H1 (cell line): Measurements from ENCODE around the gene TCERG1L. TPM values are rescaled to one million over a fixed set of nuclear protein-coding genes. Genes with fewer than 3 reads are reported as not detected.

ENCODE experiments used
- CTCF ChIA-PET: fragments of 300-600 bp; sonication (Branson Sonifier 250); formaldehyde crosslinking; loops from one replicate; lab custom pipeline; 2021; ENCODE audit not compliant: partially characterized antibody; lab: Charles Lee
- POLR2A ChIA-PET: fragments of 300-600 bp; sonication (Branson Sonifier 250); formaldehyde crosslinking; loops from one replicate; lab custom pipeline; 2021; ENCODE audit warnings: inconsistent platforms; ENCODE audit not compliant: partially characterized antibody; lab: Charles Lee
- DNase-seq, 2 experiments: peaks; one replicate each; pipeline versions ENCODE4 v3.0.0 to v3.0.0-alpha.2; 2010 to 2022; ENCODE audit warnings: low spot score in 2 of 2, low read depth in 1 of 2, mixed read lengths in 1 of 2
- FAIRE-seq: peaks from 2 replicates; lab custom pipeline; 2011; peaks lifted over from hg19 to GRCh38; lab: Jason Lieb, UNC
- H2AFZ ChIP-seq: 2 replicates; pipeline ENCODE4 v1.8.1; 2012; ENCODE audit warnings: low read length, inconsistent platforms
- H2AK5ac ChIP-seq: 2 replicates; pipeline ENCODE4 v1.6.1; 2013; ENCODE audit warnings: low read depth, low read length
- H2BK120ac ChIP-seq: replicated peaks from 2 replicates; pipeline ENCODE3; 2013; ENCODE audit warnings: low read depth, low read length, inconsistent platforms
- H2BK12ac ChIP-seq: 2 replicates; pipeline ENCODE4 v1.6.1; 2013; ENCODE audit warnings: low read depth, low read length
- H2BK15ac ChIP-seq: 2 replicates; pipeline ENCODE4 v1.6.1; 2013; ENCODE audit warnings: low read length
- H2BK20ac ChIP-seq: 2 replicates; pipeline ENCODE4 v1.6.1; 2013; ENCODE audit warnings: low read length
- H2BK5ac ChIP-seq: 2 replicates; pipeline ENCODE4 v1.6.1; 2013; ENCODE audit warnings: low read depth, low read length
- H3K14ac ChIP-seq: 2 replicates; pipeline ENCODE4 v1.6.1; 2013; ENCODE audit warnings: inconsistent platforms; ENCODE audit not compliant: insufficient read length
- H3K18ac ChIP-seq: 2 replicates; pipeline ENCODE4 v1.6.1; 2013; ENCODE audit warnings: low read length; ENCODE audit errors: extremely low read depth
- H3K23ac ChIP-seq: 2 replicates; pipeline ENCODE4 v1.6.1; 2013; ENCODE audit warnings: inconsistent platforms; ENCODE audit not compliant: insufficient read length
- H3K23me2 ChIP-seq: 2 replicates; pipeline ENCODE4 v1.6.1; 2013; ENCODE audit warnings: low read depth, low read length
- H3K27ac ChIP-seq: 2 replicates; pipeline ENCODE4 v1.6.1; 2011; ENCODE audit warnings: low read depth, low read length, inconsistent platforms
- H3K27me3 ChIP-seq, 4 experiments: replicated peaks in 1 of 4; 1 replicate in 1 of 4; 2 replicates in 3 of 4; pipeline versions ENCODE4 v1.6.1 to v1.8.1; 2011 to 2013; ENCODE audit warnings: low read length in 3 of 4, mild to moderate bottlenecking in 3 of 4, inconsistent platforms in 2 of 4, mixed read lengths in 2 of 4, moderate library complexity in 1 of 4; ENCODE audit not compliant: control insufficient read depth in 3 of 4, insufficient read depth in 3 of 4; ENCODE audit errors: extremely low read depth in 1 of 4
- H3K36me3 ChIP-seq, 4 experiments: 2 replicates each; pipeline versions ENCODE4 v1.6.1 to v1.8.1; 2011 to 2013; ENCODE audit warnings: mild to moderate bottlenecking in 4 of 4, low read length in 3 of 4, moderate library complexity in 2 of 4, control low read depth in 1 of 4, inconsistent platforms in 1 of 4; ENCODE audit not compliant: insufficient read depth in 4 of 4, control insufficient read depth in 2 of 4
- H3K4ac ChIP-seq: replicated peaks from 2 replicates; pipeline ENCODE3; 2013; ENCODE audit warnings: low read length, low read depth, mixed read lengths, inconsistent platforms; ENCODE audit not compliant: insufficient read length
- H3K4me1 ChIP-seq, 4 experiments: replicated peaks in 1 of 4; 1 replicate in 1 of 4; 2 replicates in 3 of 4; pipeline versions ENCODE4 v1.6.1 to v1.8.1; 2011 to 2013; ENCODE audit warnings: low read length in 3 of 4, inconsistent platforms in 2 of 4, mixed read lengths in 1 of 4; ENCODE audit not compliant: insufficient read depth in 4 of 4, control insufficient read depth in 3 of 4
- H3K4me2 ChIP-seq, 2 experiments: 2 replicates each; pipeline versions ENCODE4 v1.6.1 to v1.8.1; 2011 to 2013; ENCODE audit warnings: low read depth in 2 of 2, low read length in 2 of 2, control low read depth in 1 of 2, inconsistent platforms in 1 of 2, mild to moderate bottlenecking in 1 of 2; ENCODE audit not compliant: insufficient read depth in 1 of 2
- H3K4me3 ChIP-seq, 4 experiments: fragments of 200-600, 300-600 bp in 1 of 4; sonication (generic), shearing (Covaris generic), sonication (Bioruptor Twin) in 1 of 4; 2 replicates each; pipeline versions ENCODE4 v1.5.1 to v1.8.1; 2011 to 2016; ENCODE audit warnings: low read length in 4 of 4, low read depth in 3 of 4, control low read depth in 2 of 4, inconsistent platforms in 2 of 4, mild to moderate bottlenecking in 2 of 4, mixed read lengths in 1 of 4, moderate library complexity in 1 of 4; ENCODE audit not compliant: insufficient read depth in 2 of 4; ENCODE audit errors: extremely low read depth in 1 of 4
- H3K56ac ChIP-seq: replicated peaks from 2 replicates; pipeline ENCODE3; 2013; ENCODE audit warnings: low read depth, mild to moderate bottlenecking, mixed read lengths, low read length, inconsistent platforms; ENCODE audit not compliant: insufficient read length
- H3K79me1 ChIP-seq: 2 replicates; pipeline ENCODE4 v1.6.1; 2013; ENCODE audit warnings: low read depth, low read length, control low read depth
- H3K79me2 ChIP-seq, 2 experiments: 2 replicates each; pipeline versions ENCODE4 v1.6.1 to v1.8.1; 2012 to 2013; ENCODE audit warnings: low read length in 2 of 2, mild to moderate bottlenecking in 2 of 2, inconsistent platforms in 1 of 2; ENCODE audit not compliant: insufficient read depth in 2 of 2, control insufficient read depth in 1 of 2
- H3K9ac ChIP-seq, 4 experiments: replicated peaks in 1 of 4; 1 replicate in 1 of 4; 2 replicates in 3 of 4; pipeline versions ENCODE4 v1.6.1 to v1.8.1; 2011 to 2013; ENCODE audit warnings: low read depth in 3 of 4, low read length in 3 of 4, control low read depth in 2 of 4, mild to moderate bottlenecking in 2 of 4, moderate library complexity in 2 of 4, inconsistent platforms in 1 of 4; ENCODE audit errors: extremely low read depth in 1 of 4
- H3K9me3 ChIP-seq, 2 experiments: 2 replicates each; pipeline versions ENCODE4 v1.6.1 to v1.8.1; 2012 to 2013; ENCODE audit warnings: mild to moderate bottlenecking in 2 of 2, moderate library complexity in 2 of 2, control low read depth in 1 of 2, inconsistent platforms in 1 of 2, low read depth in 1 of 2, low read length in 1 of 2, mixed read lengths in 1 of 2; ENCODE audit not compliant: insufficient read depth in 2 of 2
- H4K20me1 ChIP-seq, 2 experiments: replicated peaks in 1 of 2; 2 replicates each; pipeline versions ENCODE3 to v1.8.1; 2011 to 2013; ENCODE audit warnings: inconsistent platforms in 2 of 2, low read length in 2 of 2, mild to moderate bottlenecking in 1 of 2; ENCODE audit not compliant: insufficient read depth in 2 of 2, control insufficient read depth in 1 of 2
- H4K5ac ChIP-seq: 2 replicates; pipeline ENCODE4 v1.6.1; 2013; ENCODE audit warnings: low read length, low read depth, mixed read lengths, inconsistent platforms; ENCODE audit not compliant: insufficient read length
- H4K8ac ChIP-seq: 2 replicates; pipeline ENCODE4 v1.8.0; 2013; ENCODE audit warnings: mild to moderate bottlenecking, moderate library complexity, low read length, inconsistent platforms; ENCODE audit not compliant: insufficient read depth; ENCODE audit errors: extremely low read depth
- H4K91ac ChIP-seq: replicated peaks from 2 replicates; pipeline ENCODE3; 2013; ENCODE audit warnings: low read length, mixed read lengths, inconsistent platforms; ENCODE audit not compliant: insufficient read length
- CTCF ChIP-seq, 3 experiments: IDR thresholded peaks; 1 replicate in 2 of 3; 2 replicates in 1 of 3; pipeline versions ENCODE4 v1.5.1 to v1.6.1; 2011; ENCODE audit warnings: low read length in 3 of 3, mild to moderate bottlenecking in 3 of 3, inconsistent platforms in 2 of 3, low read depth in 1 of 3, moderate library complexity in 1 of 3; ENCODE audit not compliant: insufficient read depth in 1 of 3; ENCODE audit errors: control extremely low read depth in 1 of 3
- RFX5 ChIP-seq: IDR thresholded peaks from 2 replicates; pipeline ENCODE4 v1.6.1; 2011; ENCODE audit warnings: low read depth, low read length, improper control_type of control experiment, borderline replicate concordance
- SIN3A ChIP-seq, 2 experiments: IDR thresholded peaks in 1 of 2; conservative IDR thresholded peaks in 1 of 2; 2 replicates each; pipeline ENCODE4 v1.6.1; 2011 to 2012; ENCODE audit warnings: low read length in 2 of 2, improper control_type of control experiment in 1 of 2, low read depth in 1 of 2, mild to moderate bottlenecking in 1 of 2
- TEAD4 ChIP-seq: IDR thresholded peaks from 2 replicates; pipeline ENCODE4 v1.6.1; 2012; ENCODE audit warnings: low read depth, low read length, inconsistent platforms, mixed read lengths
- WGBS, 2 experiments: shearing (Covaris generic) in 1 of 2; methylation state at CpG; one replicate each; pipeline versions ENCODE4 v1.1.6 to v1.1.7; 2013 to 2015; ENCODE audit warnings: low lambda C conversion rate in 2 of 2, mixed read lengths in 2 of 2, inconsistent platforms in 1 of 2, low coverage in 1 of 2, missing lambda C conversion rate in 1 of 2; ENCODE audit not compliant: insufficient replicate concordance in 2 of 2, insufficient coverage in 1 of 2, insufficient read length in 1 of 2; ENCODE audit errors: extremely low coverage in 1 of 2, missing lambda C conversion rate in 1 of 2; 5-methylcytosine and 5-hydroxymethylcytosine counted together
- polyA plus RNA-seq, 7 experiments: library from polyadenylated mRNA; depleted of rRNA in 3 of 7; stranded (reverse) in 5 of 7; unstranded in 2 of 7; fragments of >200 nt in 5 of 7; fragments of 200-250 nt in 2 of 7; gene quantifications; 1 replicate in 5 of 7; 2 replicates in 1 of 7; 4 replicates in 1 of 7; pipeline versions ENCODE4 v1.2.1 to v1.2.3, GENCODE V29; 2011 to 2013; ENCODE audit warnings: missing spikeins in 2 of 7, mixed read lengths in 2 of 7
- total RNA-seq: library from RNA; stranded (reverse); fragmentation: NEBNext Ultra II Directional; extraction: Animal tissue kit (Norgen Biotek cat#: 25700); gene quantifications from 2 replicates; pipeline ENCODE4 v1.2.1, GENCODE V29; 2021
- TF ChIP-seq, protein P1 (sequence below): IDR thresholded peaks from 2 replicates; pipeline ENCODE4 v1.6.1; 2011; ENCODE audit warnings: low read length, improper control_type of control experiment

The TCERG1L gene
- total and polyA plus RNA-seq, 2 of the 8 experiments (the other 6 are each of a cell fraction or from before 2014, with no cell fraction given), result 3.9 to 6.9 TPM

DNA sequence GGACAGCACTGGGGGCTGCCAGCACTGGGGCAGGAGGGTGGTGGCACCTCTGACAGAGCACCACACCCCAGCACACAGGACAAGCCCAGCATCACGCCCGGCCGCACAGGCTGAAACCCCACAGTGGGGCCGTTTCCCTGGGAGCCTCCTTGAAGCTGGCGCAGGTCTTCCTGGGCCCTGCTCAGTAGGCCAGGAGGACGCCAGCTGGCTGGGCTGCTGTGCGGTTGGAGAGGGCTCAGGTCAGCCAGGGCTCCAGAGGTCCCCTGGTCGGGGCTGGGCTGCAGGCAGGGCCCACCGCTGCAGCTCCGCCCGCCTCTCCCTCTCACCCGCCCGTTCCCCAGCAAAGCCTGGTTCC is 137.3 kb downstream of the TCERG1L start:
- Histone ChIP-seq H3K4me3 (no peak overlapping the region), H3K14ac (no peak overlapping the region), H3K27me3 (peaks cover 0 to 3% (median 0%) of the 10 kb centered on the region in 4 experiments; a peak in 1 of 7 replicates), H3K27ac (no peak overlapping the region; the same call in 1 of the 2 replicates), H3K56ac (no peak overlapping the region), H2BK120ac (no peak overlapping the region), H3K36me3 (no peaks in the 10 kb centered on the region), H3K4me1 (peaks cover 0 to 2% (median 0%) of the 10 kb centered on the region in 4 experiments; a peak in 1 of 7 replicates), H3K23me2 (no peaks in the 10 kb centered on the region), H3K79me2 (no peaks in the 10 kb centered on the region), H2BK20ac (no peak overlapping the region), H3K4me2 (no peak overlapping the region), H3K79me1 (no peaks in the 10 kb centered on the region), H3K9me3 (peaks cover 0 to 9% of the 10 kb centered on the region in 2 experiments; a peak in 1 of 4 replicates), H2BK5ac (no peak overlapping the region), H4K20me1 (peaks cover 0 to 5% of the 10 kb centered on the region in 2 experiments), H3K23ac (no peak overlapping the region), H2AK5ac (no peak overlapping the region), H2BK12ac (no peak overlapping the region), H4K91ac (no peak overlapping the region), H4K5ac (no peak overlapping the region), H2BK15ac (no peak overlapping the region), H3K4ac (no peak overlapping the region), H2AFZ (no peak overlapping the region), H3K18ac (no peak overlapping the region), H3K9ac (no peak overlapping the region), H4K8ac (peak overlapping the region; percentile 74)
- FAIRE-seq, result no peak
- WGBS, 2 experiments, result 91% methylated on average over 13 of the region's 13 CpGs; no CpG with 5 or more reads in 1 of the 2 experiments
- DNase-seq, result no peak
- ChIA-PET CTCF (interaction anchor here (1.3 kb wide), 1 partner anchor 13 kb away, joined by 3 read pairs; no protein-coding TSS in a partner anchor), POLR2A (no interaction called here)
- no peak for TF ChIP-seq CTCF (IDR thresholded peaks at IDR 0.05; ENCODE audit: control extremely low read depth in 1 of 3, insufficient read depth in 1 of 3, low read depth in 1 of 3, low read length in 3 of 3)
- TF ChIP-seq, protein P1, sequence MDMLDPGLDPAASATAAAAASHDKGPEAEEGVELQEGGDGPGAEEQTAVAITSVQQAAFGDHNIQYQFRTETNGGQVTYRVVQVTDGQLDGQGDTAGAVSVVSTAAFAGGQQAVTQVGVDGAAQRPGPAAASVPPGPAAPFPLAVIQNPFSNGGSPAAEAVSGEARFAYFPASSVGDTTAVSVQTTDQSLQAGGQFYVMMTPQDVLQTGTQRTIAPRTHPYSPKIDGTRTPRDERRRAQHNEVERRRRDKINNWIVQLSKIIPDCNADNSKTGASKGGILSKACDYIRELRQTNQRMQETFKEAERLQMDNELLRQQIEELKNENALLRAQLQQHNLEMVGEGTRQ, result no peak
- TF ChIP-seq TEAD4, result no peak
- TF ChIP-seq SIN3A (conservative IDR thresholded peaks at IDR 0.05 in 1 of 2, IDR thresholded peaks at IDR 0.05 in 1 of 2; ENCODE audit: low read depth in 1 of 2, low read length in 2 of 2), result no peak
- TF ChIP-seq RFX5, result no peak
